Measurements from ENCODE around the gene PRR36.

- no peak for TF ChIP-seq CTCF (IDR thresholded peaks at IDR 0.05)
- TF ChIP-seq POLR2A (IDR thresholded peaks at IDR 0.05), result no peak
These were observed 28.6 kb downstream of the PRR36 start for GRCh38 chr19:7845390-7846154.

All from prostate gland (tissue), 2 donors.